Fibroblast of skin of abdomen (primary cell): ENCODE data around the gene CLMN. TPM values are rescaled to one million over a fixed set of nuclear protein-coding genes. Genes with fewer than 3 reads are reported as not detected.
A peak's percentile ranks its signal among the peaks of the same experiment; 100 is the strongest.

ENCODE experiments used
- DNase-seq: peaks from one replicate; pipeline ENCODE4 v3.0.0-alpha.2; 2013
- polyA plus RNA-seq, 2 experiments: library from polyadenylated mRNA; unstranded; fragments of 120-200 nt; gene quantifications; one replicate each; pipeline ENCODE4 v1.2.1, GENCODE V29; 2013; ENCODE audit not compliant: insufficient read length in 2 of 2

Gene CLMN, protein sequence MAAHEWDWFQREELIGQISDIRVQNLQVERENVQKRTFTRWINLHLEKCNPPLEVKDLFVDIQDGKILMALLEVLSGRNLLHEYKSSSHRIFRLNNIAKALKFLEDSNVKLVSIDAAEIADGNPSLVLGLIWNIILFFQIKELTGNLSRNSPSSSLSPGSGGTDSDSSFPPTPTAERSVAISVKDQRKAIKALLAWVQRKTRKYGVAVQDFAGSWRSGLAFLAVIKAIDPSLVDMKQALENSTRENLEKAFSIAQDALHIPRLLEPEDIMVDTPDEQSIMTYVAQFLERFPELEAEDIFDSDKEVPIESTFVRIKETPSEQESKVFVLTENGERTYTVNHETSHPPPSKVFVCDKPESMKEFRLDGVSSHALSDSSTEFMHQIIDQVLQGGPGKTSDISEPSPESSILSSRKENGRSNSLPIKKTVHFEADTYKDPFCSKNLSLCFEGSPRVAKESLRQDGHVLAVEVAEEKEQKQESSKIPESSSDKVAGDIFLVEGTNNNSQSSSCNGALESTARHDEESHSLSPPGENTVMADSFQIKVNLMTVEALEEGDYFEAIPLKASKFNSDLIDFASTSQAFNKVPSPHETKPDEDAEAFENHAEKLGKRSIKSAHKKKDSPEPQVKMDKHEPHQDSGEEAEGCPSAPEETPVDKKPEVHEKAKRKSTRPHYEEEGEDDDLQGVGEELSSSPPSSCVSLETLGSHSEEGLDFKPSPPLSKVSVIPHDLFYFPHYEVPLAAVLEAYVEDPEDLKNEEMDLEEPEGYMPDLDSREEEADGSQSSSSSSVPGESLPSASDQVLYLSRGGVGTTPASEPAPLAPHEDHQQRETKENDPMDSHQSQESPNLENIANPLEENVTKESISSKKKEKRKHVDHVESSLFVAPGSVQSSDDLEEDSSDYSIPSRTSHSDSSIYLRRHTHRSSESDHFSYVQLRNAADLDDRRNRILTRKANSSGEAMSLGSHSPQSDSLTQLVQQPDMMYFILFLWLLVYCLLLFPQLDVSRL
- 5.0 TPM for polyA plus RNA-seq (2013, experiment 1 of 2; ENCODE audit: insufficient read length)
- 4.9 TPM for polyA plus RNA-seq (2013, experiment 2 of 2; ENCODE audit: insufficient read length)

DNA sequence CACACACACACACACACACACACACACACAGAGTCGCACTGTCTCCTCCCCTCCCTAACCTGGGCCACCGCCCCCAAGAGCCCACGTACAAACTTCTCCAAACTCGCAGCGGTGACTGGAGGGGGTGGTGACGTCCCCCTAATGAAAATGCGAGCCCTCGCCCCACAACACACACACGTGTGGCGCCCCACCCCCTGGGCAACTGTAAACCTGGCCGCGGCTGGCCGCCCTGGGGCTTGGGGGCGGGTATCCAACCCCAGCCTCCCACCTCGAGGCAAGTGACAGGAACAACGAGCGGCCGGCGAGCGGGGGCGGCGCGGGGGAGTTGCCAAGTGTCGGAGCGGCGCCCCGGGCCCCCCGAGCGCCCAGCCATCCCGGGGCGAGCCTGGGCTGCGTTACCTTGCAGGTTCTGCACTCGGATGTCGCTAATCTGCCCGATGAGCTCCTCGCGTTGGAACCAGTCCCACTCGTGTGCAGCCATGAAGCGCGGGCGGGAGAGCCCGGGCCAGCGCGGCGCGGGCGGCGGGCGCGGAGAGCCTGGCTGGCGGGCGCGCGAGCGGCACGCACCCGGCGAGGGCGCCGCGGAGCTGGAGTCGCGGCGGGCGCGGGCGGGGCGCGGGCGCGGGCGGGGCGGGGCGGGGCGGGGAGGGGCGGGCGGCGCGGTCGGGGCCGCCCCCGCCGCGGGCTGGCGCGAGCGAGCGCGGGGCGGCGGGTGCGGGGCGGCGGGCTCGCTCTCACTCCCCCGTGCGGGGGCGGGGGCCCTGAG lies at the start of gene CLMN:
Gene CLMN, minus strand, starts transcription at position 597 of the 766 bp plus-strand sequence. Its CDS starts 116 bp downstream, at position 481.
- peak; percentile 37 for DNase-seq

- peak; percentile 3 for DNase-seq
Measured at GRCh38 chr14:95365401-95365800, 45.7 kb upstream of the CLMN start.

- DNase-seq, result no peak
Measured at GRCh38 chr14:95364481-95365209, 44.9 kb upstream of the CLMN start.

- DNase-seq, result no peak
Measured at GRCh38 chr14:95363468-95363954, 43.8 kb upstream of the CLMN start.

GRCh38 chr14:95362138-95362494 lies 42.4 kb upstream of the CLMN start:
- DNase-seq, result no peak

DNA sequence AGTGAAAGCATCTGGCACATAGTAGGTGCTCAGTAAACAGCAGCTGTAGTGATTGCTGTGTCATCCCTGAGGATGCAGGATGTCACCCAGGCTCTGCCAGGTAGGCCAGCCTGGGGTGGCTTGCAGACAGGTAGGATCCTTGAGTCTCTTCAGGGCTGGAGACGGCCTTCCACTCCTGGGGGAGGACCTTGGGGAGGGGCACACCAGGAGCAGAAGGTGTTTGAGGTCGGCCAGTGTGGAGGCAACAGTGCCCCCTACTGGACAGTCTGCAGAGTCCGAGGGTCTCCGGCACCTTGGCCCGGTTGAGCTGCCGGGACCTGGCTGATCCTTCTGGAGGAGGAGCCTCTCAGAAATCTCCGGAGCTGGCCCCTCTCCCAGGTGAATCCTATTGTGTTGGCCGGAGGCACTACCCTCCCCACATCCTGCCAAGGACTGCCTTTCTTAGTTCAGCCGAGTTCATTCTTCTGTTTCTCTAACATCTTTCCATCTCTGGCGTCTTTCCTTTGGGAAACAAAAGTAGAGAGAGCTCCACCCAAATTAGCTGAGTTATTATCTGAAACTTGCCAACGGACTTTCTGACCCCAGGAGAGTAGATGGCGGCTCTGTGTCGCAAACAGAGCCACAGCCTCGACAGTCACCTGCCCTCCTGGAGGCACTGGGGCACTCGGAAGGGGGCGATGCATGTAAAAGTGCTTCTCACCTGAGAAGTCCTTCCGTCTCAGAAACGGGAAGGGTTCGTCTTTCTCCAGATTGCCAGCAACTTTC lies 41.8 kb upstream of the CLMN start:
- no peak for DNase-seq

DNA sequence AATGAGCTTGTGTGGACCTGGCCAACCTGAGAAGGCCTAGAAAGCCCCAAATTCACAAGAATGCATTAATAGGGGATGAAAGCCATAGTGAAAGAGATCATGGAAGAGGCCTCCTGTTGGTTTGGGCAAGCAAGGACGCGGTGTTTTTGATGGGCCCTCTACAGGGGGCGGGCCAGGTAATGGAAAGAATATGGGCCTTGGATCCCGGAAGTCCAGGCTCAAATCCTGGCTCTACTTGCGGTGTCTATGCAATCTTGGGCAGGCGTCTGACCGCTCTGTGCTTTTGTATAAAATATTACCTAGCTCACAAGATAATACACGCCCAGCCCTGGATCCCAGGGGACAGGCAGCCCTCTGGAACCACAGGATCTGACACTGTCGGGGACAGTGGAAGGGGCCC lies 41.1 kb upstream of the CLMN start:
- DNase-seq, result no peak

DNA sequence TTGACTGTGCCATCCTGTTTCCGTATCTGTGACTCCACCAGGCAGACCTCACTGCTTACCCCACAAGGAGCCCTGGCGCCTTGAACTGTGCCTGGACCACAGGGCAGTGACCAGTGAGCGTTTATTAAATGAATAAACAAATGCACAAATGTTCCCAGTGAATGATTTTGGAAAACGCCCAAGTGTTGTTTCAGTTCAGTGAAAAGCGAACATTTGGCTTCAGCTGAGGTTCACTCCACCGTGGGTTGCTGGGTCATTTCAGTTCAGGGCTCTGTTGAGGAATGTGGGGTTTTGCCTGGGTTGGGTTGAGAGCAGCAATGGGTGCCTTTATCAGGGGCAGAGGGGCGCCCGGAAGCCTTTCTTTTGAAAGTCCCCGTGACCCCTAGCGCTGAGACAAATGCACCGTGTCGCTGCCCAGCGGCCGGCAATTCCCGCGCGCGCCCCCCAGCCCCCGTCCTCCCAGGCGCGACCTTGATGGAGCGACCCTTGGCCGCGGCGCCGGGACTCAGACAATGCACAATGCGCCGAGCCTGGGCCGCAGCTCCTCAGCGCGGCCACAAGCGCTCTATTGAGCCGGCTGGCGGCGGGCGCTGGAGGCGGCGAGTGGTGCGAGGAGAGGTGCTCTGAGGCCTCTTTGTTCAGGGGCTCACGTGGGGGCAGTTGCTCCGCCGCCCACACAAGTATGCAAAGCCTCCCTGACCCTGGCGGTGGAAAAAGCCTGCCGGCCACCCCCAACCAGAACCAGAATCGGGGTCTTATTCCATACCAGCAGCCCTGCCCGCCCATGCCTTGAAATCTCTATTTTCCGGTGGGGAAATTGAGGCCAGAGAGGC lies 40.5 kb upstream of the CLMN start:
- DNase-seq, result no peak

GRCh38 chr14:95356245-95356869 lies 36.6 kb upstream of the CLMN start:
- no peak for DNase-seq

- no peak for DNase-seq
Measured at GRCh38 chr14:95355422-95355821, 35.7 kb upstream of the CLMN start.

DNA sequence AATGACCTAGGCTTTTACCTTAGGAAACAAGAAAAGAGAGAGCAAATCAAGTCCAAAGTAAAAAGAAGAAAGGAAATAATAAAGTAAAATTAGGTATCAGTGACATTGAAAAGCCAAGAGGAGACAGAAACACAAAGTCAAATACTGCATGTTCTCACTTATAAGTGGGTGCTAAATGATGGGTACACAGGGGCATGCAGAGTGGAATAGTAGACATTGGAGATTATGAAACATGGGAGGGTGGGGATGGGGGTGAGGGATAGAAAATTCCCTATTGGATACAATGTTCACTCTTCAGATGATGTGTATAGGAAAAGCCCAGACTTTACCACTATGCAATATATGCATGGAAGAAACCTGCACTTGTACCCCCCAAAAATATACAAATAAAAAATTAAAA lies 35.1 kb upstream of the CLMN start:
- no peak for DNase-seq

DNA sequence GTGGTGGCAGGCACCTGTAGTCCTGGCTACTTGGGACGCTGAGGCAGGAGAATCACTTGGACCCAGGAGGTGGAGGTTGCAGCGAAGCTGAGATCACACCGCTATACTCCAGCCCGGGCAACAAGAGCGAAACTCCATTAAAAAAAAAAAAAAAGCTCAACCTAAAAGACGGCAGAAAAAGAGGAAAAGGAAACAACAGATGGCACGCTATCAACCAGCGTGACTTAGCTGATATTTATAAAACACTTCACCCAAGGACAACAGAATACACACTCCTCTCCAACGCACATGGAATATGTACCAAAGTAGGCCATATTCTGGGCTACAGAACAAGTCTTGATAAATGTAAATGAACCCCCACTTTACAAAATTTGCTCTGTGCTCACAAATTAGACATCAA lies 34.0 kb upstream of the CLMN start:
- no peak for DNase-seq

DNA sequence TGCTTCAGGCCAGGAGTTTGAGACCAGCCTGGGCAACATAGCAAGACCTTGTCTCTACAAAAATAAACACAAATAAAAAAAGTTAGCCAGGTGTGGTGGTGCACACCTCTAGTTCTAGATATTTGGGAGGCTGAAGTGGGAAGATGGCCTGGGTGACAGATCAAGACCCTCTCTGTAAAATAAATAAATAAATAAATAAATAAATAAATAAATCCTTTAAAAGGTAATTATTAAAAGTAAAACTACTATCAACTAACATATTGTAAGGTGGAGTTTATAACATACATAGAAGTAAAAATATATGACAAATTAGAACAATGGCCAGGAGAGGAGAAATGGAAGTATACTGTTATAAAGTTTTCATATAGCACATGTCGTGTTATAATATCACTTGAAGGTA lies 33.3 kb upstream of the CLMN start:
- DNase-seq, result no peak

GRCh38 chr14:95352481-95352880 lies 32.8 kb upstream of the CLMN start:
- no peak for DNase-seq

- DNase-seq, result no peak
Measured at GRCh38 chr14:95349241-95349640, 29.5 kb upstream of the CLMN start.

DNA sequence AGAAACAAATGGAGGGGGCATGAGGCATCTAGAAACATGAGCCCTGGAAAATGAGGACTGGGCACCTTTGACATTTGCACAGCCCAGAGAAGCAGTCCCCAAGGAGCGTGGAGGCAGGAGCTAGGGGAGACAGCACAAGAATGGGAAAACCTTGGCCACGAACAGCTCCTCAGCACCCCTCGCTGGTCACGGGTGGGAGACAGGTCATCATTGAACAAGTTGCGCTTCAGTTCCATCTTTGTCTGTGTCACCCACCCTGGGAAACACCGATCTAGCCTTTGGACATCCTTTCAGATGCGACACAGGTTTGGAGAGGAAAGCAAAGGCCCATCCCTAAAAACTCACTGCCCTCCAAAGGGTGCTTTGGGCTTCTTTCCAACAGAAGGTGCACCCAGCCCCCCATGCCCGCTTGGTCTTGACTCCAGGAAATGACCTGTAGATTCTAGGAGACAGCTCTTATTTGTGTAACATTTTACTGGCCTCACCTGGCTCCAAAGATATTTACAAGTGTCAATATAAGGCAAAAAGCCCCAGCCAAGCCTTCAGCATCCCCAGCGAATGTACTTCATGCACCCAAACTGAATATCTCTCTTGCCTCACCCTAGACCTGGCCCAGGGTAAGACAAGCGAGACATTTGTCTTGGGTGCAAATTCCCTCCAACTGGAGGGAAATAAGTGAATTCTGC lies 28.8 kb upstream of the CLMN start:
- no peak for DNase-seq

DNA sequence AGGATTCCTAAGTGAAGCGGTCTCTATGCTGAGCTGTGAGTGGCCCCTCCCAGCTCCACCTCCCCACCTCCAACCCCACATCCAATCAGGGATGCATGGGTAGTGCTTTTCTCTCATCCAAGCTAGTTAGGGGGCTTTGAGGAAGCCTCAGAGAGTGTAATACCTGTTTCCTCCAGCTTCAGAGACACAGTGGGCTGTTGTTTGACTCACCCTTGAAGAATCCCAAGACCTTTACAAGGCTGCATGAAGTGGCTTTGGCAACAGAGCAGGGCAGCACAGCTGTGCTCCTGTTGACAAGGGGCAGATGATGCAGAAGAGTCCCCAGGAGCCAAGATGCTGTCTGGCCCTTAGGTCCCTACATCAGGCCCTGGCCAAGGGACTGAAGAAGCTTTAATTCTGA lies 27.1 kb upstream of the CLMN start:
- peak; percentile 16 for DNase-seq

- DNase-seq, result no peak
Measured at GRCh38 chr14:95346266-95346665, 26.6 kb upstream of the CLMN start.

DNA sequence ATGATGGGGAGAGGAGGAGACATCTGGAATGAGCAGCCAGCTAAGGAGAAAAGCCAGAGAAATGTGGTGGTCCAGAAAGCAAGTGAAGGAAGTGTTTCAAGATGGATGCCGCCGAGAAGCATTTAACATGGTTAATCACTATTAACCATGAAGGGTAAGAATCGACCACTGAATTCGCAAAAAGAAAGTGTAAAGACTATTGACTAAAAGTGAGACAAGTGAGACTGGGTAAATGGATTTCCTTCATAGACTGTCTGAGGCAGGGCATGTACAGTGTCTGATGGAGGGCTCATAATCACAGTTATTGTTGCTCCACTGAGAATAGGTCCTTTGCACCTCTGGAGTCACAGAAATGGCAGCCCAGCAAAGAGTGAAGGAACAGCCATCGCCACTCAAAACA lies 25.3 kb upstream of the CLMN start:
- DNase-seq, result no peak
